ENCODE measurements around the gene KRR1.
"Not testable (repeated sequence)": the region's sequence is repeated elsewhere in the genome, so short reads cannot be mapped to it uniquely, and the experiment has no call there.

- not testable (repeated sequence) for TF ChIP-seq CTCF (conservative IDR thresholded peaks at IDR 0.05); ZFX (IDR thresholded peaks at IDR 0.05)
These were observed 66.3 kb downstream of the KRR1 start for GRCh38 chr12:75445137-75445507.

Data from C4-2B (cell line).